HG03342 (cell line): ENCODE results near the gene SPAG16.
"Not testable (repeated sequence)": the region's sequence is repeated elsewhere in the genome, so short reads cannot be mapped to it uniquely, and the experiment has no call there.

Source experiments
- ATAC-seq: cut with Tn5 transposase; IDR thresholded peaks from one replicate; pipeline ENCODE4 v1.9.1; 2021; ENCODE audit warnings: mild to moderate bottlenecking, moderate library complexity; ENCODE audit not compliant: unreplicated experiment

SPAG16 gene

GRCh38 chr2:213266421-213266820 lies 17.8 kb upstream of the SPAG16 start:
- no peak for ATAC-seq

GRCh38 chr2:213271947-213272346 lies 12.3 kb upstream of the SPAG16 start:
- ATAC-seq = no peak

- no peak for ATAC-seq
Measured at GRCh38 chr2:213274143-213274542, 10.1 kb upstream of the SPAG16 start.

GRCh38 chr2:213275265-213275664 lies 9.0 kb upstream of the SPAG16 start:
- ATAC-seq = no peak

- ATAC-seq = not testable (repeated sequence)
Measured at GRCh38 chr2:213277134-213277533, 7.1 kb upstream of the SPAG16 start.

- ATAC-seq = no peak
Measured at GRCh38 chr2:213279116-213279620, 5.1 kb upstream of the SPAG16 start.

- ATAC-seq = no peak
Measured at GRCh38 chr2:213279971-213280370, 4.3 kb upstream of the SPAG16 start.

- no peak for ATAC-seq
Measured at GRCh38 chr2:213281156-213281555, 3.1 kb upstream of the SPAG16 start.

GRCh38 chr2:213285404-213285803 lies 1.1 kb downstream of the SPAG16 start:
- no peak for ATAC-seq

GRCh38 chr2:213286161-213286560 lies 1.9 kb downstream of the SPAG16 start:
- no peak for ATAC-seq

- no peak for ATAC-seq
Measured at GRCh38 chr2:213288913-213289700, 4.8 kb downstream of the SPAG16 start.

- no peak for ATAC-seq
Measured at GRCh38 chr2:213290501-213290900, 6.2 kb downstream of the SPAG16 start.

GRCh38 chr2:213296270-213296669 lies 12.0 kb downstream of the SPAG16 start:
- ATAC-seq = no peak

GRCh38 chr2:213306316-213306942 lies 22.2 kb downstream of the SPAG16 start:
- ATAC-seq = no peak

- peak; percentile 56 for ATAC-seq
Measured at GRCh38 chr2:213315168-213315876, 31.1 kb downstream of the SPAG16 start.

- no peak for ATAC-seq
Measured at GRCh38 chr2:213316001-213316735, 31.9 kb downstream of the SPAG16 start.

GRCh38 chr2:213317929-213318328 lies 33.7 kb downstream of the SPAG16 start:
- no peak for ATAC-seq

GRCh38 chr2:213320604-213321003 lies 36.3 kb downstream of the SPAG16 start:
- no peak for ATAC-seq

GRCh38 chr2:213336253-213336770 lies 52.0 kb downstream of the SPAG16 start:
- ATAC-seq = no peak

- no peak for ATAC-seq
Measured at GRCh38 chr2:213353419-213353818, 69.2 kb downstream of the SPAG16 start.

GRCh38 chr2:213376644-213377043 lies 92.4 kb downstream of the SPAG16 start:
- ATAC-seq = no peak
